ENCODE data around the gene PDE8B.

- no peak for TF ChIP-seq CTCF (conservative IDR thresholded peaks at IDR 0.05)
- no peak for TF ChIP-seq EZH2 (IDR thresholded peaks at IDR 0.05; ENCODE audit: low read depth)
Measured at GRCh38 chr5:77360381-77360780, 149.9 kb downstream of the PDE8B start.
